Adrenal gland (tissue), 5 donors: ENCODE measurements around the gene OPRD1.

Experiments used
- POLR2A ChIP-seq, 2 donors: fragments of 450-650 bp; IDR thresholded peaks; one replicate each; pipeline ENCODE4 v1.6.1; 2017; ENCODE audit warnings: antibody characterized with exemption in 2 of 2, mild to moderate bottlenecking in 2 of 2, moderate library complexity in 1 of 2
- TF ChIP-seq, protein P1 (sequence below), 6 experiments: fragments of 450-650 bp in 4 of 6; fragments of 200-600 bp in 2 of 6; sonication (generic) in 1 of 6; IDR thresholded peaks; 1 replicate in 5 of 6; 2 replicates in 1 of 6; pipeline versions ENCODE4 v1.5.1 to v1.8.0; 2016 to 2021; ENCODE audit warnings: antibody characterized with exemption in 6 of 6, mild to moderate bottlenecking in 2 of 6, moderate library complexity in 1 of 6
- donor health status: DM: no; HTN: no; CAD: no.

DNA sequence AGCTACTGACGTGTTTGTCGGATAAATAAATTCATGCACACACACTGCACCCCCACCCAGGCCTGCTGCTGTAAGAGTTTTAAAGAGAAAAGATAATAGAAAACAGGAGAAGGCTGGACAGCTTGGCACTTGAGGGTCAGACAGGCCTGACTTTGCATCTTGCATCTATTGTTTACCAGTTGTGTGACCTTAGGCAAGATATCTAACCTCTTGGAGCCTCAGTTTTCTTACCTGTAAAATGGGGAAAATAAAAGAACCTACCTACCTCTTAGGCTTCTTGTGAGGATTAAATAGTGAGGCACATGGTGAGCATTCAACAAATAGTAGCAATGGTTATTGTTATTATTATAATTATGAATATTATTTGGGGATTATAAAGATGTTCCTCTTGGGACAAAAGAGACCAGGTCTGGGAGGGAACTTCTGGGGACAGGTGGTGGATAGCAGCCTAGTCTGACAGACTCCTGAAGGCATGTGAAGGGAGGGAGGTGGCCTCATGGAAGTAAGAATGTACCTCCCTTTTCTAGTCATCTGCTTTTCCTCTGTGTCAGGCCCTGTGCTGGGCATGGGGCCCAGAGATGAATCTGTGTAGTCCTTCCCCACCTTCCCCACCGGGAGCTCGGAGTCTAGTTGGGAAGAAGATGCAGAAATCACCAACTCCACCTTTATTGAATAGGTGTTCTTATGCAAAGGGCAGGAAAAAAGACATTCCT lies 84.1 kb downstream of the OPRD1 start:
- TF ChIP-seq, protein P1, sequence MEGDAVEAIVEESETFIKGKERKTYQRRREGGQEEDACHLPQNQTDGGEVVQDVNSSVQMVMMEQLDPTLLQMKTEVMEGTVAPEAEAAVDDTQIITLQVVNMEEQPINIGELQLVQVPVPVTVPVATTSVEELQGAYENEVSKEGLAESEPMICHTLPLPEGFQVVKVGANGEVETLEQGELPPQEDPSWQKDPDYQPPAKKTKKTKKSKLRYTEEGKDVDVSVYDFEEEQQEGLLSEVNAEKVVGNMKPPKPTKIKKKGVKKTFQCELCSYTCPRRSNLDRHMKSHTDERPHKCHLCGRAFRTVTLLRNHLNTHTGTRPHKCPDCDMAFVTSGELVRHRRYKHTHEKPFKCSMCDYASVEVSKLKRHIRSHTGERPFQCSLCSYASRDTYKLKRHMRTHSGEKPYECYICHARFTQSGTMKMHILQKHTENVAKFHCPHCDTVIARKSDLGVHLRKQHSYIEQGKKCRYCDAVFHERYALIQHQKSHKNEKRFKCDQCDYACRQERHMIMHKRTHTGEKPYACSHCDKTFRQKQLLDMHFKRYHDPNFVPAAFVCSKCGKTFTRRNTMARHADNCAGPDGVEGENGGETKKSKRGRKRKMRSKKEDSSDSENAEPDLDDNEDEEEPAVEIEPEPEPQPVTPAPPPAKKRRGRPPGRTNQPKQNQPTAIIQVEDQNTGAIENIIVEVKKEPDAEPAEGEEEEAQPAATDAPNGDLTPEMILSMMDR (IDR thresholded peaks at IDR 0.05): no peak
- no peak for TF ChIP-seq POLR2A (IDR thresholded peaks at IDR 0.05)
